Measurements from ENCODE around the gene ZNF584.

- TF ChIP-seq, protein P1, sequence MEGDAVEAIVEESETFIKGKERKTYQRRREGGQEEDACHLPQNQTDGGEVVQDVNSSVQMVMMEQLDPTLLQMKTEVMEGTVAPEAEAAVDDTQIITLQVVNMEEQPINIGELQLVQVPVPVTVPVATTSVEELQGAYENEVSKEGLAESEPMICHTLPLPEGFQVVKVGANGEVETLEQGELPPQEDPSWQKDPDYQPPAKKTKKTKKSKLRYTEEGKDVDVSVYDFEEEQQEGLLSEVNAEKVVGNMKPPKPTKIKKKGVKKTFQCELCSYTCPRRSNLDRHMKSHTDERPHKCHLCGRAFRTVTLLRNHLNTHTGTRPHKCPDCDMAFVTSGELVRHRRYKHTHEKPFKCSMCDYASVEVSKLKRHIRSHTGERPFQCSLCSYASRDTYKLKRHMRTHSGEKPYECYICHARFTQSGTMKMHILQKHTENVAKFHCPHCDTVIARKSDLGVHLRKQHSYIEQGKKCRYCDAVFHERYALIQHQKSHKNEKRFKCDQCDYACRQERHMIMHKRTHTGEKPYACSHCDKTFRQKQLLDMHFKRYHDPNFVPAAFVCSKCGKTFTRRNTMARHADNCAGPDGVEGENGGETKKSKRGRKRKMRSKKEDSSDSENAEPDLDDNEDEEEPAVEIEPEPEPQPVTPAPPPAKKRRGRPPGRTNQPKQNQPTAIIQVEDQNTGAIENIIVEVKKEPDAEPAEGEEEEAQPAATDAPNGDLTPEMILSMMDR (IDR thresholded peaks at IDR 0.05; ENCODE audit: low read depth, low read length), result no peak
- no peak for TF ChIP-seq EZH2phosphoT487 (IDR thresholded peaks at IDR 0.05; ENCODE audit: low read depth)
Measured at GRCh38 chr19:58392945-58393724, 15.3 kb upstream of the ZNF584 start.

Data from OCI-LY3 (cell line).